Subcutaneous abdominal adipose tissue (tissue), 5 donors: ENCODE measurements around the gene GLI3.

Source experiments
- H3K27ac ChIP-seq: one replicate; pipeline ENCODE4 v1.7.0; 2013; ENCODE audit warnings: low read depth, mild to moderate bottlenecking, inconsistent platforms, low read length, moderate library complexity
- H3K27me3 ChIP-seq, 5 donors: one replicate each; pipeline ENCODE4 v1.7.0; 2013; ENCODE audit warnings: low read length in 5 of 5, inconsistent platforms in 1 of 5; ENCODE audit not compliant: control insufficient read depth in 5 of 5, insufficient read depth in 4 of 5
- H3K36me3 ChIP-seq, 5 donors: one replicate each; pipeline ENCODE4 v1.7.0; 2013; ENCODE audit warnings: low read length in 5 of 5; ENCODE audit not compliant: control insufficient read depth in 5 of 5, insufficient read depth in 5 of 5
- H3K4me1 ChIP-seq, 5 donors: one replicate each; pipeline ENCODE4 v1.7.0; 2013; ENCODE audit warnings: low read length in 5 of 5, mild to moderate bottlenecking in 3 of 5, moderate library complexity in 1 of 5; ENCODE audit not compliant: control insufficient read depth in 5 of 5, insufficient read depth in 5 of 5
- H3K4me3 ChIP-seq, 5 donors: one replicate each; pipeline ENCODE4 v1.7.0; 2013; ENCODE audit warnings: low read length in 5 of 5, low read depth in 1 of 5
- H3K9ac ChIP-seq, 5 donors: one replicate each; pipeline ENCODE4 v1.7.0; 2013; ENCODE audit warnings: low read length in 5 of 5, mild to moderate bottlenecking in 4 of 5, moderate library complexity in 3 of 5
- H3K9me3 ChIP-seq, 5 donors: one replicate each; pipeline ENCODE4 v1.7.0; 2013; ENCODE audit warnings: low read length in 5 of 5; ENCODE audit not compliant: control insufficient read depth in 5 of 5
- donor health status: healthy.
- donor health status: healthy.
- donor health status: healthy.
- donor health status: healthy.
- donor health status: healthy.

The GLI3 gene

GRCh38 chr7:42069590-42069989 lies 167.4 kb downstream of the GLI3 start:
- Histone ChIP-seq H3K4me3 (no peak overlapping the region), H3K27ac (no peak overlapping the region), H3K27me3 (no peaks in the 10 kb centered on the region), H3K36me3 (peaks cover 0 to 4% (median 0%) of the 10 kb centered on the region in 5 donors), H3K9me3 (no peaks in the 10 kb centered on the region), H3K9ac (no peak overlapping the region), H3K4me1 (no peaks in the 10 kb centered on the region)

DNA sequence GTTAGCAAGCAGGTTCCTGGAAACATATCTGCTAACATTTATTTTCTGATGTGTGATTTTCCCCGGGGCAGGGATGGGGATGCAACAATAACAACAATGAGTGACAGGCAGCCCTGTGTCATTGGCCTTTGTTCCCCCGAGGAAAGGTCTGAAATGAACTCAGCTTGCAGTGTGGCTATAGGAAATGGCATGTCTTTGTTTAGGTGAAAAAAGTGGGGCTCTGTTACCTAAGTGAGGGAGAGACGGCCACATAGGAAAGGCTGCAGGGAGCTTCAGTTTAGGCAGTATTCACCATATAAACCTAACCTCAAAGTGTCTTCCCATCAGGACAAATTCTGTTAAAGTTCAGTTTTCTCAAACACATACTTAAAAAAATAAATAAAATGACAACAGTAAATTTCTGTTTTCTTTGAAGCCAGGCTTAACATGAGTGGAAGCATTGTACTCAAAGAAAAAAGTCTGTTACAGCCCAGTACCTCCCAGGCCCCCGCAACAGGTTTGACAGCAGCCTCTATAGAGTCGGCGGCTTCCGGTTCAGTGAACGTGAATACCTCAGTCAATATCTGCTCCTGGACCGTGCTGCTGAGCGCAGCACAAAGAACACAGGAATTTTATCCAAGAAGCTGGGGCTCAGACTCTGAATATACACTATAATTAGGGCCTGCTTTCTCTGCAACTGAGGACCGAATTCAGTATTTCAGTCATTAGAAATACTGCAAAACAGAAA lies 168.3 kb downstream of the GLI3 start:
- Histone ChIP-seq H3K27ac (no peak overlapping the region), H3K9ac (no peak overlapping the region), H3K36me3 (no peaks in the 10 kb centered on the region), H3K4me3 (no peak overlapping the region), H3K4me1 (no peaks in the 10 kb centered on the region), H3K9me3 (no peaks in the 10 kb centered on the region), H3K27me3 (no peaks in the 10 kb centered on the region)

DNA sequence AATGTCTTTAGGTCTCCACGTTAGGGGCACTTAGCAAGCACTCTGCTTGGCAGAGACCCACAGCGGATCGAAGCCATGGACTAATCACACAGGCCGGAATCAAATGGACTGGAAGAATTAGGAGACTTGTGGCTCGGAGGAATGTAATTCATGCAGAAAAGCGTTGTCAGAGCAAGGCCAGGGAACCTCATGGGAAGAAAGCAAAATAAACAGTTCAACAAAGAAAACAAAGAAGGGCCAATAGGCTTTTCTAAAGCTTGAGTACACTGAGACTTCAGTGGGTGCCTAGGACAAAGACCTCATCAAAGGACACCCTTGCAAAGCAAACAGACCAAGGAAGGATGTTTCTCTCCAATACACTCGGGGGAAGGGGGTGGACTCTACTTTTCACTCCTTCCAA lies 171.1 kb downstream of the GLI3 start:
- Histone ChIP-seq H3K4me1 (no peaks in the 10 kb centered on the region), H3K27me3 (no peaks in the 10 kb centered on the region), H3K27ac (no peak overlapping the region)

GRCh38 chr7:42065015-42065414 lies 172.0 kb downstream of the GLI3 start:
- Histone ChIP-seq H3K9ac (no peak overlapping the region), H3K9me3 (no peaks in the 10 kb centered on the region), H3K4me1 (no peaks in the 10 kb centered on the region), H3K4me3 (no peak overlapping the region), H3K36me3 (no peaks in the 10 kb centered on the region), H3K27ac (no peak overlapping the region), H3K27me3 (no peaks in the 10 kb centered on the region)

More for the DNA sequence above, 171.1 kb downstream of the GLI3 start:
- H3K36me3 ChIP-seq, result no peaks in the 10 kb centered on the region
- no peak overlapping the region for H3K4me3 ChIP-seq
- no peak overlapping the region for H3K9ac ChIP-seq
- H3K9me3 ChIP-seq, result no peaks in the 10 kb centered on the region

- Histone ChIP-seq H3K9ac (no peak overlapping the region), H3K9me3 (no peaks in the 10 kb centered on the region), H3K27ac (no peak overlapping the region), H3K4me1 (no peaks in the 10 kb centered on the region), H3K36me3 (no peaks in the 10 kb centered on the region), H3K4me3 (no peak overlapping the region), H3K27me3 (no peaks in the 10 kb centered on the region)
Observed at GRCh38 chr7:42064534-42064933, 172.5 kb downstream of the GLI3 start.

- Histone ChIP-seq H3K9ac (no peak overlapping the region), H3K4me1 (no peaks in the 10 kb centered on the region), H3K4me3 (no peak overlapping the region), H3K27ac (no peak overlapping the region), H3K9me3 (no peaks in the 10 kb centered on the region), H3K27me3 (no peaks in the 10 kb centered on the region), H3K36me3 (no peaks in the 10 kb centered on the region)
Observed at GRCh38 chr7:42059275-42059674, 177.7 kb downstream of the GLI3 start.

DNA sequence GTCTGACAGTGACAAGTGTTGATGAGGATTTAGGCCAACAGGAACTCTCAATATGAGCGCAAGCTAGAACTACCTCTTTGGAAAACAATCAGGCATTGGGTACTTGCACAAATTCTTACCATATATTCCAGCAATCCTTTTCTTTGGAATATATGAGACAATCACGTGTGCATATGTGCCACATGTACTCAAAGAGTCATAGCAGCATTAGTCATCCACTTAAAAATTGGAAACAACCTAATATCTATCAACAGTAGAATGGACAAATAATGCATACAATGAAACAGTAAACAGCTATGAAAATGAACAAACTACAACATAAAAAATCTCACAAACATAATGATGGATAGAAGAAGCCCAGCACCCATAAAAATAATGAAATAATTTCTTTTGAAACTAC lies 179.7 kb downstream of the GLI3 start:
- H3K4me3 ChIP-seq, result no peak overlapping the region
- no peaks in the 10 kb centered on the region for H3K36me3 ChIP-seq
- H3K9me3 ChIP-seq, result no peaks in the 10 kb centered on the region
- H3K27ac ChIP-seq, result no peak overlapping the region
- H3K4me1 ChIP-seq, result no peaks in the 10 kb centered on the region
- no peaks in the 10 kb centered on the region for H3K27me3 ChIP-seq
- no peak overlapping the region for H3K9ac ChIP-seq

- Histone ChIP-seq H3K4me3 (no peak overlapping the region), H3K27me3 (no peaks in the 10 kb centered on the region), H3K9me3 (no peaks in the 10 kb centered on the region)
Observed at GRCh38 chr7:42055171-42055570, 181.8 kb downstream of the GLI3 start.

DNA sequence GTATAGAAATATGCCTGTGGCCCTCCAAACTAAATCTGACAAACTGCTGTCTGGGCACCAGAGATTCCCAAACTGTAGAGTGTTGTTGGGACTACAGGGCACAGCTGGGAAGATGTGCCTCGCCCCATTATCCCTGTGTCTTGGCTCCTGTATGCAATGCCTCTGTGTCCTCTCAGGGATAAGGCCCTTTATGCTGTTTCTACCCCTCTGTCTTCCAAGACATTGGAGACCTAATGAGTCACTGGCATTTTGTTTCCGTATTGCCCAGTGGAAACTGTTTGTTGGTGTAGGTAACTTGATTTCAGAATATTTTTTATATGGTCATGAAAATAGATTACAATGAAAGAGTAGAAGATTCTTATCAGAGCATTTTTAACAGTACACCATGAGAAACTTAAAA lies 183.2 kb downstream of the GLI3 start:
- no peak overlapping the region for H3K27ac ChIP-seq
- no peak overlapping the region for H3K9ac ChIP-seq
- H3K9me3 ChIP-seq, result no peaks in the 10 kb centered on the region
- no peaks in the 10 kb centered on the region for H3K27me3 ChIP-seq
- no peaks in the 10 kb centered on the region for H3K4me1 ChIP-seq
- H3K4me3 ChIP-seq, result no peak overlapping the region
- H3K36me3 ChIP-seq, result peaks cover 0 to 2% (median 0%) of the 10 kb centered on the region in 5 donors

More at GRCh38 chr7:42055171-42055570, 181.8 kb downstream of the GLI3 start:
- Histone ChIP-seq H3K36me3 (peaks cover 0 to 2% (median 0%) of the 10 kb centered on the region in 5 donors), H3K4me1 (no peaks in the 10 kb centered on the region), H3K9ac (no peak overlapping the region), H3K27ac (no peak overlapping the region)

DNA sequence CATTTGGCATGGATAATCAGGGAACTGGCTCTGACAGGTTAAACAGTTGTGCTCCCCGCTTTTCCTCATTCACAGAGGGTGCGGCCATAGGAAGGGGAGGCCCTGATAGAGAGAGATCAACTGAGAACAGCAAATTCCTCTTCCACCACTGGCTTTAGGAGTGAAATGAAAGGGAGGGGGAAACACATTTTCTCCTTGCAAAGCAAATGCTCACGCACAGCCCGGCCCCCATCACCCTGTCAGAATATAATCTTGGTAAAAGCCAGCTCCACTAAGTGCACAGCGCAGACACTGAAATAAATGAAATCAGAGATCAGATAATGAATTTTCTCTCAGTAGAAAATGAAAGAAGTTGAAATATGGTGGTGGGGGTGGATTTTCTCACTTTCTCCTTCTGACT lies 187.2 kb downstream of the GLI3 start:
- H3K9me3 ChIP-seq, result no peaks in the 10 kb centered on the region
- H3K4me3 ChIP-seq, result no peak overlapping the region
- no peaks in the 10 kb centered on the region for H3K4me1 ChIP-seq
- H3K27ac ChIP-seq, result no peak overlapping the region
- no peak overlapping the region for H3K9ac ChIP-seq
- H3K27me3 ChIP-seq, result no peaks in the 10 kb centered on the region
- peaks cover 0 to 14% (median 7%) of the 10 kb centered on the region in 5 donors for H3K36me3 ChIP-seq
